ENCODE measurements around the gene PIGP.
"Not testable (repeated sequence)": the region's sequence is repeated elsewhere in the genome, so short reads cannot be mapped to it uniquely, and the experiment has no call there.

PIGP gene

DNA sequence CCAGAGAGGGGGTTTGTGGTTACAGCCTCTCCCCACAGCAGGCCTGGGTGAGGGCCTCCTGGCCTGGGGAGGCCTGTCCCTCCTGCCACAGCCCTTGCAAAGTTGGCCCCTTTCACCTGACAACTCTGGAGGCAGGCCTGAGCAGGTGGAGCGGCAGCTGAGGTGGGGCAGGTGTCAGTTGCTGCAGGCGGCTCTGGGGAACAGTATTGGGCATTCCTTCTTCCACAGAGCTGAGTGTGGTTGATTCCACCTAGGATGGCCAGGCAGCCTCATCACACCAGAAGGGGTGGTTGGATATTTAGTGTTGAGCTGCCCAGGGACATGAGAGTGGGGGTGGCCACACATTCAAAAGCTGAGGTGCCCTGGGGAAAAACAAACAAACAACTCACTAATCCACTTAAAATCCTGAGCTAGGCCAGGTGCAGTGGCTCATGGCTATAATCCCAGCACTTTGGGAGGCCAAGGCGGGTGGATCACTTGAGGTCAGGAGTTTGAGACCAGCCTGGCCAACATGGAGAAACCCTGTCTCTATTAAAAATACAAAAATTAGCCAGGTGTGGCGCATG, 31.1 kb downstream of the PIGP start:
- peak; percentile 53 to 87 (median 62) for DNase-seq

- no peak for DNase-seq
These were observed 32.7 kb downstream of the PIGP start for GRCh38 chr21:37040212-37040611.

- no peak for DNase-seq
These were observed 33.3 kb downstream of the PIGP start for GRCh38 chr21:37039411-37040075.

DNA sequence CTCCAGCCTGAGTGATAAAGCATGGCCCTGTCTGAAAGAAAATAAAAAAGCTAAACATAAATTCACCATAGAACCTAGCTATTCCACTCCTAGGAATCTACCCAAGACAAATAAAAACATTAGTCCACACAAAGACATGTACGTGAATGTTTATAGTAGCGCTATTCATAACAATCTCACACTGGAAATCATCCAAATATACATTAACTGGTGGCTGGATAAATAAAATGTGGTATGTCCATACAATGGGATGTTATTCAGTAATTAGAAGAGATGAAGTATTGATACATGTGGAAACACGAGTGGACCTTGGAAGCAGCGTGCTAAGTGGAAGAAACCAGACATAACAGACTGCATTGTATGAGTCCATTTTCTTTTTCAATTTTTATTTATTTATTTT, 36.7 kb downstream of the PIGP start:
- no peak for DNase-seq

GRCh38 chr21:37034394-37034793, 38.5 kb downstream of the PIGP start:
- not testable (repeated sequence) for DNase-seq

GRCh38 chr21:37032877-37033471, 39.9 kb downstream of the PIGP start:
- DNase-seq = no peak

- no peak for DNase-seq
These were observed 40.6 kb downstream of the PIGP start for GRCh38 chr21:37032293-37032692.

DNA sequence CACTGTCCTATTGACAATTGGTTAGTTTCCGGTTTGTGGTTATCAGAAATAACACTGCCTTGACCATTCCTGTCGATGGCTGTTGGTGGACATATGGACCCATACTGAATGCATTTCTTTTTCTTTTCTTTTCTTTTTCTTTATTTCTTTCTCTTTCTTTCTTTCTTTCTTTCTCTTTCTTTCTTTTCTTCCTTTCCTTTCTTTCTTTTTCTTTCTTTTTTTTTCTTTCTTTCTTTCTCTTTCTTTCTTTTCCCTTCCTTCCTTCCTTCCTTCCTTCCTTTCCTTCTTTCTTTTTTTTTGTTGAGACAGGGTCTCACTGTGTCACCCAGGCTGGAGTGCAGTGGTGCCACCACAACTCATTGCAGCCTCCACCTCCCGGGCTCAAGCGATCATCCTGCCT, 42.0 kb downstream of the PIGP start:
- DNase-seq = no peak

DNA sequence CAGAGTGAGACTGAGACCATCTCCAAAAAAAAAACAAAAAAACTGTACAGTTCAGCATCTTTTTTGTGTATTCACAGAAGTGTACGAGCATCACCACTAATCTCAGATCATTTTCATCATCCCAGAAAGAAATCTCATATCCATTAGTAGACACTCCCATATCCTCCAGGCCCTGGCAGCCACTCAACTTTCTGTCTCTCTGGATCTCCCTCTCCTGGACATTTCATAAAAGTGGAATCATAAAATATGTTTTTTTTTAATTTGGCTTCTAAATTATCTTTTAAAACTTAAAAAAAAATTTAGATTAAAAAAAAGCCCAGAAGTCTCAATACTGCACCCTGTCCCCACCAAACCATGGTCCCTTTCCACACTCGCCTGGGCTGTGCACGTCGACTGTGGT, 44.3 kb downstream of the PIGP start:
- DNase-seq = no peak

DNA sequence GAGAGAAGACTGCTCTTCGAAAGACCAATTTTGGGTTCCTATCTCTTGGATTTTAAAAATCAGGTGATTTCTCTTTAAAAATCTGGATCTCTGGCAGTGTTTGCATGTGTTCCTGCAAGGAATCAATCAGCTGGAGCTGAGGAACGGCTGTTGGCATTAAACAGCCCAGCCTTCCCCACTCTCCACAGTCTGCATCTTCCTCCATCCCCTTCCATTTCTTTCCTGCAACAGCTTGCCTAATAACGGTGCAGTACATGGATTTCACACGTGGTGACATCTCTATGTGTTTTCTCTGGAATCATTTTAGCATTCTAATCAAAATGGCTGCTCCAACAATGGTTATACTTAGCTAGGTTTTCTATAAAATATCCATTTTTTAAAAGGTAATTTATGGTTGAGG, 46.4 kb downstream of the PIGP start:
- no peak for DNase-seq

GRCh38 chr21:37017951-37018679, 54.8 kb downstream of the PIGP start:
- no peak for DNase-seq

All from NCI-H1417 (cell line).